GM21619 (cell line): ENCODE measurements around the gene COG5.

Source experiments
- ATAC-seq: cut with Tn5 transposase; IDR thresholded peaks from one replicate; pipeline ENCODE4 v1.9.1; 2021; ENCODE audit not compliant: unreplicated experiment

COG5 gene

GRCh38 chr7:107201795-107202450 is 361.8 kb downstream of the COG5 start:
- ATAC-seq: no peak

- ATAC-seq: no peak
These were observed 366.7 kb downstream of the COG5 start for GRCh38 chr7:107196834-107197610.

DNA sequence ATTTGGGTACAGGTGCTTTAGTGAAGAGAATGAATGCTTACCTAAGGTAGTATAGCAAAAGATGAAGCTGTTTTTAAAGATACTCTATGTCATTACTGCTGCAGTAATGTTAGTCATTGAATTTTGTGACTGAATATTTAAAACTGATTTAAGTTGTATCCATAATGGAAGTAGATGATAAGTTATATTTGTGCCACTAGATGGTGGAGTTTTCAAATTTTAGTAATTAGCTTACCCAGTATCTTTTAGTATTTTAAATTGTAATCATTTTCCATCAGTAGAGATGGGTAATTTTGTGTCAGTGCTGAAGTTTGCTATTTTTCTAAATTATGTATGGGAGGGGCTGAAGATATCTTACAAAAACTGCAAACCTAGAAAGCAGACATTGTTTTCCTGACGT is 369.7 kb downstream of the COG5 start:
- no peak for ATAC-seq

- ATAC-seq: no peak
These were observed 373.6 kb downstream of the COG5 start for GRCh38 chr7:107190090-107190489.

- ATAC-seq: no peak
These were observed 375.9 kb downstream of the COG5 start for GRCh38 chr7:107187774-107188173.

- no peak for ATAC-seq
These were observed 377.5 kb downstream of the COG5 start for GRCh38 chr7:107186240-107186639.

- no peak for ATAC-seq
These were observed 378.0 kb downstream of the COG5 start for GRCh38 chr7:107185716-107186115.

GRCh38 chr7:107181172-107181571 is 382.5 kb downstream of the COG5 start:
- ATAC-seq: no peak

DNA sequence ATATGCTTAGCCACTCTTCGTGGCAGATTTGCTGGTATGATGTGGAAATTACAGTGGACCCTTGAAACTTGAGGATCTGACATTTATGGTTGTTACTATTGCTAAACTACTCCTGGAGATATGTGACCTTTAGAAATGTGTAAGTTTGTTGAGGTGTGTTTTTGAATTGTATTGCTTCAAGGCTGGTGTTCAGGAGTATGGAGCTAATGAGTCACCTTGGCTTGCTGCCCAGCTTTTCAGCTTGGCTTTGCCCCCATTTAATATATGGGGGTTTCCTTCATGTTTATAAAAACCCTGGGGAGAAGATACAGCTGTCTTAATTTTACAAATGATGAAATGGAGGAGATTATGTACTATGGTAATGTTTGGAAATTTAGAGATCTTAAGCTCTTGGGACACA is 383.3 kb downstream of the COG5 start:
- no peak for ATAC-seq

GRCh38 chr7:107179326-107180164 is 384.2 kb downstream of the COG5 start:
- no peak for ATAC-seq

- peak; percentile 52 for ATAC-seq
These were observed 389.9 kb downstream of the COG5 start for GRCh38 chr7:107173691-107174406.

GRCh38 chr7:107173191-107173590 is 390.5 kb downstream of the COG5 start:
- no peak for ATAC-seq

GRCh38 chr7:107172276-107173032 is 391.3 kb downstream of the COG5 start:
- ATAC-seq: no peak

GRCh38 chr7:107171496-107171895 is 392.2 kb downstream of the COG5 start:
- no peak for ATAC-seq

- ATAC-seq: no peak
These were observed 393.4 kb downstream of the COG5 start for GRCh38 chr7:107170051-107170915.

DNA sequence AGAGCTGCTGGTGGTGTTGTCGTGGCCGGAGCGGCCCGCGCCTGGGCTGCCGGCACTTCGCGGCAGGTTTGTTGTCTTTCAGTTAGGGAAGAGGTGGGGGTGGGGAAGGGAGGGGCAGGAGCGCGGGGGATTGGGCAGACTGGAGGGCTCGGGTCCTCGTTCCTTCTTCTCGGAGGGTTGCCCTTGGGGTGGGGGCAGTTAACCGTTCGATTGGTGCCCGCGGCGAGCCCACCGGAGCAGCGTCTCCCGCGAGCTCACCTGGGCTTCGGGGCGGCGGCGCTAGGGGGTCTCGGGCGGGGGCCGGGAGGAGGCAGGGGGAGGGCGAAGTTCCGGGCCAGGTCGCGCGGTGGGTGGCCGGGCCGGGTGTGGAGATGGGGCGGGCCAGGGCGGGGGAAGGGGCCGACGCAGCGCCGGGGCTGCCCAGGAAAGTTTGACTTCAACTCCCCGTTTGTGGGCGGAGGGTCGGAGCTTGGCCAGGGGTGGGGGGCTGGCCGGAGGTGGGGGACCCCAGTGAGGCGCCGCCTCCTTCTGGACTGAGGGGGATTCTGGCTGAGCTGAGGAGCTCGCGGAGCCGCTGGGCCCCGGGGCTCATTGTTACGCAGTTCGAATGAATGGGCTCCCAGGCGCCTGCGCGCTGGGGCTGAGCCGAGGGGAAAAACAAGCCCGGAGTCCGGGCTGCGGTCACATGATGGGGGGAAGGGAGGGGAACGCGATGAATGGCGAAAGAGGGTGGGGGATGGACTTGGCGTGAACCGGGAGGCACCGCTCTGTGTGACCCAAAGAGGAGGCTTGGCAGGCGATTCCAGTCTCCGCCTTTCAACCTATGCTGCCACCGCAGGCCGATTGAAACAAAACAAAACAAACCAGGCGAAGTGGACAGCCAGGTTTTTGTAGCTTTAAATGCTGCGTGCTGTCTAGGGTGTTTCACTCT is 394.3 kb downstream of the COG5 start:
- peak; percentile 25 for ATAC-seq

DNA sequence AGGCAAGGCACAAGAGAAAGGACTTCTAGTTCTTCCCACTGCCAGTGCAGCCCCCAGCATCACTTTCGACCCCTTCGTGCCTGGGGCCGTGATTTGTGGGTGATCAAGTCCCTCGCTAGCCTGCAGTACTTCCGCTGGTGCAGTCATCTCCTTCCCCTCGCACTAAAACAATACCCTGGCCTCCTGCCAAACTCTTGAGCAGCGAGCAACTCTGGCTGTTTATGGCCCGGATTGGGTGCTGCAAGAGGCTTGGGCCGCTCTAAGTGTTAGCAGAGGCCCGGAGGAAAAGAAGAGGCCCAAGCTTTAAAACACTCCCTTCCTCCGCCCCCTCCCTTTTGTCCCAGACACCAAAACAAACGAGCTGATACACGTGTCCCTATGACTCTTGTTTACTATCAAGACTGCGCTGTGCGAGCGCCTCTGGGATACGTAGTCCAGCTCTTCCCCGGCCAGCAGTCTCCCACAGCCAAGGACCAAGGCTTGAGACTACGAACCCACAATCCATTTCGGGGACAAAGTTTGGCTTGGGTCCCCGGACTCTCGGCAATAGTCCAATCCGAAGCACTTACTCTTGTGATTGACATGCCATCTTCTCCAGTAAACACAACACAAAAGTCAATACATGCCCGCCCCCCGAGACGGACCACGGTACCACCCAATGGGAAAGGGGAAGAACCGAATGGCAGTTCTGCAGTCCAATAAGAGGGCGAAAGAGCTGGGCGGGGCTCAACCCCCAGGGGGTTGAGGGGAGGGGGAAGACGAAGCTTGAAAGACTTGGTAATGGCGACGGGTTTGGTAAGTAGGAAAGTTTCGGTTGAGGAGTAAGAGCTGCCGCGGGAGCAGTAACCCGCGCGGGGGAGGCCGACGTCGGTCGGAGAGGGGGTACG is 395.2 kb downstream of the COG5 start, which contains the start of gene HBP1:
TSS of gene HBP1 (plus strand) at position 771 of the 887 bp plus-strand sequence. CDS start 10,891 bp downstream, outside the sequence.
- peak; percentile 86 for ATAC-seq
